HUES6 (cell line): Measurements from ENCODE around the gene C12orf43.

ENCODE experiments used
- H3K27ac ChIP-seq: 2 replicates; pipeline ENCODE4 v1.7.0; 2013; ENCODE audit warnings: low read depth, mild to moderate bottlenecking, low read length, inconsistent platforms
- H3K27me3 ChIP-seq: 2 replicates; pipeline ENCODE4 v1.6.1; 2013; ENCODE audit warnings: low read length; ENCODE audit not compliant: control insufficient read depth, insufficient read depth
- H3K36me3 ChIP-seq: 2 replicates; pipeline ENCODE4 v1.6.1; 2013; ENCODE audit warnings: low read length; ENCODE audit not compliant: control insufficient read depth, insufficient read depth
- H3K4me1 ChIP-seq: 2 replicates; pipeline ENCODE4 v1.6.1; 2013; ENCODE audit warnings: low read length; ENCODE audit not compliant: control insufficient read depth, insufficient read depth
- H3K4me3 ChIP-seq: 2 replicates; pipeline ENCODE4 v1.5.1; 2013; ENCODE audit warnings: low read depth, low read length
- H3K9ac ChIP-seq: one replicate; pipeline ENCODE4 v1.6.1; 2013; ENCODE audit warnings: mild to moderate bottlenecking, low read length
- H3K9me3 ChIP-seq: 2 replicates; pipeline ENCODE4 v1.6.1; 2013; ENCODE audit warnings: low read depth, low read length; ENCODE audit not compliant: control insufficient read depth, insufficient read depth

C12orf43 gene

GRCh38 chr12:120996133-120996746 lies 20.0 kb downstream of the C12orf43 start:
- Histone ChIP-seq H3K4me3 (no peak overlapping the region), H3K36me3 (no peaks in the 10 kb centered on the region), H3K27me3 (no peaks in the 10 kb centered on the region)

GRCh38 chr12:120994589-120995337 lies 21.5 kb downstream of the C12orf43 start:
- Histone ChIP-seq H3K4me1 (peaks cover 2% of the 10 kb centered on the region), H3K27me3 (no peaks in the 10 kb centered on the region), H3K9ac (no peak overlapping the region), H3K36me3 (no peaks in the 10 kb centered on the region), H3K27ac (no peak overlapping the region), H3K9me3 (no peaks in the 10 kb centered on the region), H3K4me3 (no peak overlapping the region)

More at GRCh38 chr12:120996133-120996746, 20.0 kb downstream of the C12orf43 start:
- H3K4me1 ChIP-seq, result peaks cover 3% of the 10 kb centered on the region
- no peak overlapping the region for H3K9ac ChIP-seq
- no peak overlapping the region for H3K27ac ChIP-seq
- H3K9me3 ChIP-seq, result no peaks in the 10 kb centered on the region

GRCh38 chr12:120994059-120994458 lies 22.2 kb downstream of the C12orf43 start:
- no peak overlapping the region for H3K4me3 ChIP-seq
- H3K9me3 ChIP-seq, result no peaks in the 10 kb centered on the region
- H3K9ac ChIP-seq, result no peak overlapping the region
- no peaks in the 10 kb centered on the region for H3K27me3 ChIP-seq
- no peaks in the 10 kb centered on the region for H3K4me1 ChIP-seq
- H3K27ac ChIP-seq, result no peak overlapping the region
- H3K36me3 ChIP-seq, result no peaks in the 10 kb centered on the region

GRCh38 chr12:120993496-120993895 lies 22.8 kb downstream of the C12orf43 start:
- Histone ChIP-seq H3K4me1 (no peaks in the 10 kb centered on the region), H3K9me3 (no peaks in the 10 kb centered on the region), H3K4me3 (no peak overlapping the region), H3K9ac (no peak overlapping the region), H3K36me3 (no peaks in the 10 kb centered on the region), H3K27me3 (no peaks in the 10 kb centered on the region), H3K27ac (no peak overlapping the region)

GRCh38 chr12:120992989-120993388 lies 23.3 kb downstream of the C12orf43 start:
- Histone ChIP-seq H3K4me3 (no peak overlapping the region), H3K27me3 (no peaks in the 10 kb centered on the region), H3K36me3 (no peaks in the 10 kb centered on the region), H3K9ac (no peak overlapping the region), H3K9me3 (no peaks in the 10 kb centered on the region), H3K27ac (no peak overlapping the region), H3K4me1 (no peaks in the 10 kb centered on the region)

- Histone ChIP-seq H3K9me3 (no peaks in the 10 kb centered on the region), H3K9ac (no peak overlapping the region), H3K27ac (no peak overlapping the region), H3K36me3 (no peaks in the 10 kb centered on the region), H3K4me3 (no peak overlapping the region), H3K4me1 (no peaks in the 10 kb centered on the region), H3K27me3 (no peaks in the 10 kb centered on the region)
Observed at GRCh38 chr12:120991965-120992364, 24.3 kb downstream of the C12orf43 start.

GRCh38 chr12:120990487-120991055 lies 25.7 kb downstream of the C12orf43 start:
- Histone ChIP-seq H3K9me3 (no peaks in the 10 kb centered on the region), H3K27ac (no peak overlapping the region), H3K27me3 (no peaks in the 10 kb centered on the region), H3K4me3 (no peak overlapping the region), H3K9ac (no peak overlapping the region), H3K4me1 (no peaks in the 10 kb centered on the region), H3K36me3 (no peaks in the 10 kb centered on the region)

- Histone ChIP-seq H3K4me3 (no peak overlapping the region), H3K27ac (no peak overlapping the region), H3K9me3 (no peaks in the 10 kb centered on the region), H3K4me1 (no peaks in the 10 kb centered on the region), H3K9ac (no peak overlapping the region), H3K27me3 (no peaks in the 10 kb centered on the region), H3K36me3 (no peaks in the 10 kb centered on the region)
Observed at GRCh38 chr12:120989687-120990086, 26.6 kb downstream of the C12orf43 start.

GRCh38 chr12:120988658-120989057 lies 27.6 kb downstream of the C12orf43 start:
- H3K4me1 ChIP-seq, result peaks cover 6% of the 10 kb centered on the region; the same call in 1 of the 2 replicates
- no peaks in the 10 kb centered on the region for H3K9me3 ChIP-seq
- no peaks in the 10 kb centered on the region for H3K27me3 ChIP-seq
- no peak overlapping the region for H3K9ac ChIP-seq
- no peak overlapping the region for H3K4me3 ChIP-seq
- no peaks in the 10 kb centered on the region for H3K36me3 ChIP-seq
- no peak overlapping the region for H3K27ac ChIP-seq

GRCh38 chr12:120988234-120988633 lies 28.1 kb downstream of the C12orf43 start:
- Histone ChIP-seq H3K27me3 (no peaks in the 10 kb centered on the region), H3K4me1 (peaks cover 6% of the 10 kb centered on the region; the same call in 1 of the 2 replicates), H3K4me3 (no peak overlapping the region), H3K36me3 (no peaks in the 10 kb centered on the region), H3K9ac (no peak overlapping the region), H3K9me3 (no peaks in the 10 kb centered on the region), H3K27ac (no peak overlapping the region)

GRCh38 chr12:120984351-120984898 lies 31.9 kb downstream of the C12orf43 start:
- Histone ChIP-seq H3K9me3 (no peaks in the 10 kb centered on the region), H3K27me3 (no peaks in the 10 kb centered on the region), H3K4me3 (no peak overlapping the region), H3K27ac (no peak overlapping the region), H3K4me1 (peaks cover 6% of the 10 kb centered on the region; the same call in 1 of the 2 replicates), H3K9ac (no peak overlapping the region), H3K36me3 (no peaks in the 10 kb centered on the region)
